HG03378 (cell line): Measurements from ENCODE around the gene CAMKV.
"Not testable (repeated sequence)": the region's sequence is repeated elsewhere in the genome, so short reads cannot be mapped to it uniquely, and the experiment has no call there.

Source experiments
- ATAC-seq: cut with Tn5 transposase; IDR thresholded peaks from one replicate; pipeline ENCODE4 v1.9.1; 2021; ENCODE audit warnings: mild to moderate bottlenecking, moderate library complexity; ENCODE audit not compliant: unreplicated experiment

Gene CAMKV, protein sequence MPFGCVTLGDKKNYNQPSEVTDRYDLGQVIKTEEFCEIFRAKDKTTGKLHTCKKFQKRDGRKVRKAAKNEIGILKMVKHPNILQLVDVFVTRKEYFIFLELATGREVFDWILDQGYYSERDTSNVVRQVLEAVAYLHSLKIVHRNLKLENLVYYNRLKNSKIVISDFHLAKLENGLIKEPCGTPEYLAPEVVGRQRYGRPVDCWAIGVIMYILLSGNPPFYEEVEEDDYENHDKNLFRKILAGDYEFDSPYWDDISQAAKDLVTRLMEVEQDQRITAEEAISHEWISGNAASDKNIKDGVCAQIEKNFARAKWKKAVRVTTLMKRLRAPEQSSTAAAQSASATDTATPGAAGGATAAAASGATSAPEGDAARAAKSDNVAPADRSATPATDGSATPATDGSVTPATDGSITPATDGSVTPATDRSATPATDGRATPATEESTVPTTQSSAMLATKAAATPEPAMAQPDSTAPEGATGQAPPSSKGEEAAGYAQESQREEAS

DNA sequence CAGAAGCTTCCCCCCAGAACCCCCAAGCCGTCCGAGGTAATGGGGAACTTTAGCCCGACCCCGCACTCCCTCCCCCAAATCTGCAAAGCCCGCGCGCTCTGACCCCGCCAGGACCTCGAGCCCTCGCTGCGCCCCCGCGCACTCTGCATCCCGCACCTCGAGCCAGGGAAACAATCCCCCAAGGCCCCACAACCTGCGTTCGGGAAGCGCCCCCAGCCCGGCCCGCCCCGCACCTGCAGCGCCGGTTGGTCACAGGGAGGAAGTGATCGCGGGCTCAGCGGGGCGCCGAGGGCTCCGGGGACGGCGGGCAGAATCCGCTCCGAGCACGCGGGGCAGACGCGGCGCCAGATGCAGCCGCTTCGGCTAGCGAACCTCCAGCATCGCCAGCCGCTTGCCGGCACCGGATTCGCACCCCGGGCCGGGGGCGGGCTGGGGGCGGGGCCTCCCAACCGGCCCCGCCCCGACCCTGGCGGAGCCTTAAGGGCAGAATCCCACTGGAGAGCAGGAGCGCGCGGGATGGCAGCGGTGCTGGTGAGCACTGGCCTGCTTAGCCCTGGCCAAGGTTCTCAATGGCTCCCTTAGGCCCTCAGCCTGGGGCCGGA, at the start of gene CAMKV:
TSS of gene CAMKV (minus strand) at position 382 of the 602 bp plus-strand sequence. CDS start 7,518 bp downstream, outside the sequence.
- no peak for ATAC-seq

DNA sequence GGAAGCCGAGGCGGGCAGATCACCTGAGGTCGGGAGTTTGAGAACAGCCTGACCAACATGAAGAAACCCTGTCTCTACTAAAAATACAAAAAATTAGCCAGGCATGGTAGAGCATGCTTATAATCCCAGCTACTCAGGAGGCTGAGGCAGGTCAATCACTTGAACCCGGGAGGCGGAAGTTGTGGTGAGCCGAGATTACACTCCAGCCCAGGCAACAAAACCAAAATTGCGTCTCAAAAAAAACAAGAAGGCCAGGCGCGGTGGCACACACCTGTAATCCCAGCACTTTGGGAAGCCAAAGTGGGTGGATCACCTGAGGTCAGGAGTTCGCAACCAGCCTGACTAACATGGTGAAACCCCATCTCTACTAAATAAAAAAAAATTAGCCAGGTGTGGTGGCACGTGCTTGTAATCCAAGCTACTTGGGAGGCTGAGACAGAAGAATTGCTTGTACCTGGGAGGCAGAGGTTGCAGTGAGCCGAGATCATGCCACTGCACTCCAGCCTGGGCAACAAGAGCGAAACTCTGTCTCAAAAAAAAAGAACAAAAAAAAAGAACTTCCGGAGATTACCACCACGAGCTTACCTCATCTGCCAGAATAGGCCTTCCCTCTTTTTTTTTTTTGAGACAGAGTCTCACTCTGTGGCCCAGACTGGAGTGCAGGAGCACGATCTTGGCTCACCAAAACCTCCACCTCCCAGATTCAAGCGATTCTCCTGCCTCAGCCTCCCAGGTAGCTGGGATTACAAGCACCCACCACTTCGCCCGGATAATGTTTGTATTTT, 48.3 kb upstream of the CAMKV start:
- ATAC-seq, result not testable (repeated sequence)

DNA sequence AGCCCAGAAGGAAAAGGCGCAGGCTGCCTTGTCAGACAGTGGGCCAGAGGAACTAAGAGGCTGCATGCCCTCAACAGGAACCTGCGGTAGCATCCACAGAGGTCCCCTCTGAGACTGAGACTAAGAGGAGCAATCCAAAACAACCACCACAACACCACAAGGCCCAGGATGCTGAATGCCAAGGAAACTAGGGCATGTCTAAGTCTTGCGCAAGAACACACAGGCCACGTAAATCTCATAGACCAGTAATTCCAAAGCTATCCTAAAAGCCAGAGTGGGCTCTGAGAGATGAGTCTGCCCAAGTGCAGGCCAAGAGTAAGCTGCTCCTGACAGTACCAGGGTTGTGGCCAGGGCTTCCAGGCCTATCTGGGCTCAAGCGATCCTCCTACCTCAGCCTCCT, 47.0 kb upstream of the CAMKV start:
- ATAC-seq, result no peak

DNA sequence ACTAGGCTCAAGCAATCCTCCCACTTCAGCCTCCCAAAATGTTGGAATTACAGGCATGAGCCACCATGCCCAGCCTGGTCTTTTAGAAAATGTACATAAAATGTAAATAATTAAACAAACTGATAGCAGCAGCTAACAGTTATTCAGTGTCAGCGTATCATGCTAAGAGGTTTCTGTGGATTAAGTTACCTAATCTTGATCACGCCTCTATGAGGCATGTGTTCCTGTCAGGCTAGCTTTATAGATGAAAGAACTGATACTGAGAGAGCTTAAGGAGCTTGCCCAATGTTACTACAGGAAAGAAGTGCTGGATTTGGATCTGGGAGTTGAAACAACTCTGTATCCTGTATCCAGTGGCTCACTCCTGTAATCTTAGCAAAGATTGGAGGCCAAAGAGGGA, 45.2 kb upstream of the CAMKV start:
- no peak for ATAC-seq

DNA sequence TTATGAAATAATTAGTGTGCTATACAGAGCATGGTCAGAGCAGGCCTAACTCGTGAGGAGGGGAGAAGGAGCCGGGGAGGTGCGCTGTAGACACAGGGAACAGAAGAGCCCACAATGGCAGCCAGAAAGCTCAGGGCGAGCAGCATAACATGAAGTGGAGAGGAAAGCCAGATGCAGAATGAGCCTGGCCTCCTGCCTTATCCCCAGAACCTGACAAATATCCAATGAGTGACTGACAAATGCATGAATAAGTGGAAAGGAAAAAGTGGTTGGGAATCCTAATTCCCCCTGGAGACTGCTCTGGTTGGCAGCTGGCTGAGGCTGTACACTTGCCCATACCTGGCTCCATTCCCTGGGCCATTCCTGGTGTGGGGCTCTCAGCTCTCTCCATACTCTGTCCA, 43.2 kb upstream of the CAMKV start:
- no peak for ATAC-seq

DNA sequence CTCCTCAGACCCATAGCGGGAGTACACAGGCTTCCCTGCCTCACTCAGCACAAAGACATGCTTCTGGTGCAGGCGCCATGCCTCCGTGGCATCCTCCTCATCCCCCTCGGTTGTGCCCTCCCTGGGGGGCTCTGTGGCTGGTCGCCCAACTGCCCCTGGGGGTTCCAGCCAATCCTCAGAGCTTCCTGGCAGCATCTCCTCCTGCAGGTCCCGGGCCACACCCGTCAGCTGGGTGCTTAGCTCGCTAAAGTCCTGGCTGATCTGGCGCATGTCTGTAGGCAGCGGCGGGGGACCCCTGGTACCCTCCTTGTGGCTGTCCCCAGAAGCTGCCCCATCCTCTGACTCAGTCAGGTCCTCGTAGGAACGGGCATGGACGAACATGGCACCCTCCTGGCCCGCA, 41.9 kb upstream of the CAMKV start:
- no peak for ATAC-seq

DNA sequence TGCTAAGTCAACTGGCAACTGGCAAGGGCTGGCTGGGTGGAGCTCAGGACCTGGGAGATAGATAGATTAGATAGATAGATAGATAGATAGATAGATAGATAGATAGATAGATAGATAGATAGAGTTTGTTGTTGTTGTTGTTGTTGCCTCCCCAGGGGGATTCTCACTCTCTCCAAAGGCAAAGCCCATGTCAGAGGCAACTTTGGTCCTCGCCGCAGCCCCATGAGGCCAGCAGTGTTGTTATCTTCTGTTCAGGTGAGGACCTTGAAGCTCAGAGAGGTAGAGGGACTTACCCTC, 41.4 kb upstream of the CAMKV start:
- ATAC-seq, result no peak

DNA sequence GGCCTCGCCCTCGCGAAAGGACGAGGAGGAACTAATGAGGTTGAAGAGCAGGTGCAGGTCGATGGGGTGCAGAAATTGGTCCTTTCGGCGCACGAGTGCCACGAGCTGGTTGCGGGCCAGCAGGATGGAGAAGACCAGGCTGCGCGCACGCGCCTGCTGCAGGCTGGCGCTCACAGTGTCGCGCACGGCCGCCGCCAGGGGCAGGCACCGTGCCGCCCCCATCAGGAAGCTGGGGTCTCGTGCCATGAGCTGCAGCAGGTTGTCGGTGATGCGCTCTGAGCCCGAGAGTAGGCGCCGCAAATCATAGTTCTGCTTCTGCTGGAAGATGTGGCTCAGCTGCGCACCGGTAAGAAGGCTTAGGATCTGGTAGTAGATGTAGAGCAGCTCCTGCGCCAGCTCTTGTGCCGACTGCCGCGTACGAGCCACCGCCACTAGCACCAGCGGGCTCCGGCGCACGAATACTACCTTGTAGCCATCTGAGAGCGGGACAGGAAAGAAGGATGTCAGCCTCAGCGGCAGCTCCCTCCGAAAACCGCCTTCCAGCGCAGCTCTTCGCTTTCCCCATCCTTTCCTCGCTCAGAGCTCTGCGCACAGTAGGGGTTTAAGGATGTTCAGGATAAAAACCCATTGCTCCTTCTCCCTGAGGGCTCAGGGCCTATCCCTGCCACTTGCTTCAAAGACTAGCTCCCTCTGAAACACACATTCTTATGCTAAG, 40.9 kb upstream of the CAMKV start:
- ATAC-seq, result no peak

DNA sequence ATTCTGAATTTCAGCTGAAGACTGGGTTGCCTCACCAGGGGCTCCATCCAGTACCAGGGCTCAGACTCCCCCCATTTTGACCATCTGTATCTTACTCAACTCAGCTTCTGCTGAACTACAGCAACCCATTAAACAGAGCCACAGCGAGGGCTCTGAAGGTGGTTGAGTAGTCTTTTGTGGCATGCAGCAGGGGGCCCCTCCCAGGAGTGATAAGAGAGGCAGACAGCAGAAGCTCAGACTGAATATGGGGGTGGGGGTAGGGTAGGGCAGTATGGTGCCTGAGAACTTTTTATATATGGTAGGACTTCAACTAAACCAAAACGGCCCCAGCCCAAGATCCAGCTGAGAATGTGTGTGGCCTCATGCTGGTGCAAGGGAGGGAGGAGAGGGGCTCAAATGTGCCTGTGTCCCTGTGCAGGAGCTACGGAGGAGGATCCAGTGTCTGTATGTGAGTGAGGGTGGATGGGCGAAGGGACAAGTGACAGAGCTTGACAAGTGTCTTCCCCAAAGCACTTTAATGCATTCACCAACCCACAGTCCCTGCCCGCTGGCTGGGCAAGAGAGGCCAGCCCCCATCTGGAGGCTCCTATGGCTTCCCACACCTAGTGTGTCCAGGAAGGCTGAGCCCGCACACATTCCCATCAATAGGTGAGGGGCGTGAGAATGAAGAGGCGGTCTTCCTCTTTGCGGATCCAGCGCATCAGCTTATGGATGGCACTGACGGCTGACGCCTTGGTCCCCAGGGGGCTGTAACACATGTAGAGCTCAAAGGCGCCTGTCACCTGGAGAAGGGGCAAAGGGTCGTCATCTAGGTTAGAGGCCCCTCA, 38.9 kb upstream of the CAMKV start:
- no peak for ATAC-seq

DNA sequence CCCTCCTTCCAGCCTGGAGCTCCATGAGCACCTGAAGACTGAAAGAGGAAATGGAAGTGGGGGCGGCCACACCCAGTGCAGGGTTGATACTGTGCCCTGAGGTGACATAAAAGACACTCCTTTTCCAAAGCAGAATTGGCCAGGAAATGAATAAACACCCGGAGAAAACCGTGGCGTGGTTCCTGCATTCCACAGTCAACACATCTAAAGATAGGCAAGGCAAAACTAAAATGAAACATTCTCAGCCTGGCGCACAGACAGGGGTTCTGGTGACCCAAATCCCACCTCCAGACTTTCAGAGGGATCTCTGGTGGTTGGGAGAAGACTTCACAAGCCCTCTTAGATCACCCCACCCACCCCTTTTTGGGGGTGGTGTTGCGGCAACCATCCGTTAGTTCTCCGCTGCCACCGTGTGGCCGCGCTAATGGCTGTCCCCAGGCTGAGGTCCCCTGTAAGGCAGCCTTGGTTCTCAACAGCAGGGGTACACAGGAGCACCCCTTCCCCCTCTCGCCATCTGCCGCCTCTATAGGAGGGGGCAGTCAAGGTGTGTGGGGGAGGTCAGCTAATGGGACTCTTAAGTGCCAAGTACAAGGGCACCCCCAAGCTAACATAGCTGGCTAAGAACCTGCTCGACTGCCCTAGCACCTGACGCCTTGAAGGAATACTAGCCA, 36.5 kb upstream of the CAMKV start:
- no peak for ATAC-seq

DNA sequence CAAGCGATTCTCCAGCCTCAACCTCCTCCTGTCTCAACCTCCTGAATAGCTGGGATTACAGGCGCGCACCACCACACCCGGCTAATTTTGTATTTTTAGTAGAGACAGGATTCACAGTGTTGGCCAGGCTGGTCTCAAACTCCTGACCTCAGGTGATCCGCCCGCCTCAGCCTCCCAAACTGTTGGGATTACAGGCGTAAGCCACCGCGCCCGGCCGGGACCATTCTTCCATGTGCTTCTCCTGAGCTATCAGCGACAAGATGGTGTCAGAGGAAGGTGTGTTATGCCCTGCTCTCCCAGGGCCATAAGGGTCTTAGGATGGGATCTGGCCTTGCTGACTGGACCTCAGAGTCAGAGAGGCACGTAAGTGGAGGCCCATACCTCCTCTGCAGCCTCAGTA, 34.7 kb upstream of the CAMKV start:
- not testable (repeated sequence) for ATAC-seq

DNA sequence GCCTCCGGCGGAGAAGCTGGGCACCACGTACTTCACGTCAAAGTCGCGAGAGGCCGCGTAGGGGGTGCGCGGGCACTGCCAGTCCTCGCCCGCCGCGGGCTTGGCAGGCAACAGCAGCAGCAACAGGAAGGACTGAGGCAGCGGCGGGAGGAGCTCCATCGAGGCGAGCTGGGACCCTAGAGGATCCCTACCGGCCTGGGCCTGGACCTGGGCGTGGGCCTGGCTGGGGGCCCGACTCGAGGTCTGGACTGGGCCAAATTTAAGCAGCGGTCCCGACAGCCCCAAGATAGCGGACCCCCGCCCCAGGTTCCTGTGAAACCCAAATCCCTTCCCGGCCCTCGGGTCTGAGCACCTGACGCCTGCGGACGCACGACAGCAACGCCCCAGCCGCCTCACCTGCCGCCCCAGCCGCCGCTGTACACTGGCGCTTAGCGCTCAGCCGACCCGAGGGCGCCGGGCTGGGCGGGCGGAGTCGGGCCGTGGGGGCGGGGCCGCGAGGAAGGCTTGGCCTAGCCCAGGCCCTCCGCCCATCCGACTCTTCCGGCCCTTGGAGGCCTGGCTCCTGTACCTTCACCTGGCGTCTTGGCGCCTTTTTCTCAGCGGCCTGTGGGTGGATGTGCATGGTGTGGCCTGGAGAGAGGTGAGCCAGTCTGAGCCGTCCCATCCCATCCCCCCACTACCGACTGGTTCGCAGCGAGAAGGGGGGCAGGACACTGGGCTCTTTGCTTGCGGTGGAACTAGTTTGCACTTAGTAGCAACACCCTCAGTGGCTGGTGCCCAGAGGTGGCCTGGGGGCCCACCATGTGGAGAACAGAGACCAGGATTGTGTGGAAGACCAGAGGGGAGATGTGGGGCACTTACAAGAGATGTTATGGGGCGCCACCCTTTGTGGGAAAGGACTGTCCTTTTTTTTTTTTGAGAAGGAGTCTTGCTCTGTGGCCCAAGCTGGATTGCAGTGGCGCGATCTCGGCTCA, 34.0 kb upstream of the CAMKV start, which contains the start of gene MST1R:
TSS of gene MST1R (minus strand) at position 423 of the 974 bp plus-strand sequence. CDS start at position 159, 264 bp downstream.
- no peak for ATAC-seq

DNA sequence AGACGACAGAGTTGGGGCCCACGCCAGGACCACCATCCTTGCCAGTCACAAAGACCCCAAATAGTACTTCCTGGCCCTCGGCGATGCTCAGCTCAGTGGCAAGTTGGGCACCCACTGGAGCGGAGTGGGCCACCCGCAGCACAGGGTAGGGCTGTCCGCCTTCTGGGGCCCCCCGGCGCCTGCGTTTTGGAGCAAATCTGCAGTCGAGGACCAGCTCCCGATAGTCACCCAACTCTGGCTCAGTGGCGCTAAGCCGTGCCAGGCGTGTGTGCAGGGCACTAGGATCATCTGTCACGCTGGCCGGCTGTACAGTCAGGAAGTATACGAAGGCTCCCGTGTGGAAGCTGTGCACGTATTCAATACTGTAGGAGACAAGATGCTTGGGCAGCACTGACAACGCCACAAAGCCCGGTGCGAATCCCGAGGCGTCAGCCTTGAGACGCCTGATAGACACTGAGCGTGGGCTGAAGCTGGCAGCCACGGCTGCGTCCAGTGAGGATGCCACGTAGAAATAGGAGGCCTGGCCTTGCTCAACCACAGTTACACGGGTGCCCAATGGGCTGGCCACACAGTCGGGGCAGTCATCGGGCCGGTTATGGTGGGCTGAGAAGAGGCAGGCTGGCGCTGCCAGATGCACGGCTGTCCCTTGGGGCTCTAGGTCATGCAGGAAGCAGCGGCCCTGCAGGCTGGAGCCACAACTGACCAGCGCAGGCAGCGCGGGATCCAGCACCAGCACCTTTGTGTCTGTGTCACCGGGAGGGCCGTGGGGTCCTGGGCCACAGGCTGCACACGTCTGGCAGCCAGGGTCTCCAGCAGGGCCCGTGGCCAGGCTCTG, 33.0 kb upstream of the CAMKV start:
- ATAC-seq, result no peak

DNA sequence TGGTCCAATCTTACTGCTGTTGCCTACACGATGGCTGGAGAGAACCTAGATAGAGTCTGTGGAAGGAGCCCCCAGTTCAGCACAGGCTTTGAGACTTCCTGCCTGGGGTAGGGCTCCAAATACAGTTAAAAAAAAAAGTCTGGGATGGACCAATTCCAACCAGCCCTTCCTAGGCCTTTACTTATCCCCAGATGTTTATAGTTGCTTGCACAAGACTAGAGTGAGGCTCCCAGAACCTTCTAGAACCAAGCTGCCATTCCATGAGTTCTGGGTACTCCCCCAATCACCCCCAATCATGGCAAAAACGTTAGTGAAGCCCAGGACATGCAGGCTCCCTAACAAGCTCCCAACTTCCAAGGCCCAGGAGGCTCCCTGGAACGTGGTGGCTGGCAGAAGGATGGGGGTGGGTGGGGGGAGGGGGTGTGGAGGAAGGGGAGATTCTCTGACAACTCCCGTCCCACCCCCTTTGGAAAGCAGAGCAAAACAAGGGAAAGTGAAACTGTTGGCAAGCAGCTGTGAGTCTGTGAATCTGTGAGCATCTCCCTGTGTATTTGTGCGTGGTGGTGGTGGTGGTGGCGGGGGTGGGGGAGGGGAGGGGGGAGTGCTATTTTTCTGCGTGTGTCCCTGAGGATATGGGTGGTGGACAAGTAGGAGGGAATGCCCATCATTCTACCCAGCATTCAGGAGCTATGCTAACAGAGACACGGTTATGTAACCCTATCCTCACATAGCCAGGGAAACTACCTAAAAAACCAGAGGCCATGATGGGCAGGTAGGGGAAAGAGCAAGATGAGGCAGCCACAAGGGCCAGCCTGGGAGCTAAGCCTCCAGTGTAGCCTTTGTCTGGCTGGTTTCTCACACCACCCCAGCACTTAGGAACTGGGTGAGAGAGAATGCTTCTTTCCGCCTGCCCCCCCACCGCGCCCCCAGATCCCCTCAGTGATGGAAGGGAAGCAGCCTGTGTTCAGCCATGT, 31.9 kb upstream of the CAMKV start:
- ATAC-seq, result no peak

DNA sequence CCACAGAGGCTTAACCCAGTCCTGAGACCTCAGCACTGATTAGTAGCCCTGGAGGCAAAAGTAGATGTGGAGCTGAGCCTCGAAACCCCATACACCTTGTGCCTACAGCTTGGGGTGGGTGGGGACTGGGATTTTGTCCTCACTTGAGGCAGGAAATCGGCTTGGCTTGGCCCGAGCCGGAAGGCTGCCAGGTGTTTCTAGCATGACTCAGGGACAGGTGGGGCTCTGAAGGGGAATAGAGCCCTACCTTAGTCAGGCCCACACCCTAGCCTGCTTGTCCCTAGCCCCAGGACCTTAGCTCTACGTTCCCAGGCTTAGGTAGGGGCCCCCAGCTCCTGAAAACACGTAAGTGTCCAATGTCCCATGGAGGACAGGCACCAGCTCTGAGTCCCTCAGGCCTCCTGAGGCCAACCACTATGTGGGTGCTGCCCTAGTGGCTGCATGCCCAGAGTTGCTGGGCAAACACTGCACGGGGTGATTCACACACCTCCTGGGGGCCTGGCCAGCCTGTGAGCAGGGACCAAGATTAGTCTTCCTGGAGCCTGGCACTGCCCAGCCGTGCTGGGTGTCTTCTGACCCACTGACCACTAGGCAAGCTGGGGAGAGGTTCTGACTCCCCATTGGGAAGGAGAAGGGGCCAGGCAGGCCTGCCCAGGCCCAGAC, 30.9 kb upstream of the CAMKV start:
- no peak for ATAC-seq

DNA sequence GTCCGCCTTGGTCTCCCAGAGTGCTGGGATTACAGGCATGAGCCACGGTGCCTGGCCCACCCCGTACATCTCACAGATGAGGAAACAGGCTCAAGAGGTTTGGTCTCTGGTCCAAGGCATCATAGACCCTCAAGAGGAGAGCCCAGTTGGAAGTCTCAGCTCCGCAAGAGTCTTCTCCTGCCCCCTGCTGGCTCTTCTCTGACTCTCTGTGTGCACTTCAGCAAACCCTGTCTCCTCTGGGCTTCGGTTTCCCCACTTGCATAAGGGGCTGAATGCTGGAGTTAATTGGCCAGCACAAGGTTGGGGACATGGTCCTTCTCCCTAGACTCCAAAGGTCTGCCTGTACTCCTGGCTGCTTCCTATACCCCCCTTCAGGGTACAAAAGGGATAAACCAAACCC, 30.1 kb upstream of the CAMKV start:
- ATAC-seq, result no peak
